HG03354 (cell line): ENCODE data around the gene CCM2L.
A peak's percentile ranks its signal among the peaks of the same experiment; 100 is the strongest.
"Not testable (repeated sequence)": the region's sequence is repeated elsewhere in the genome, so short reads cannot be mapped to it uniquely, and the experiment has no call there.

ENCODE experiments used
- ATAC-seq: cut with Tn5 transposase; IDR thresholded peaks from one replicate; pipeline ENCODE4 v1.9.1; 2021; ENCODE audit warnings: mild to moderate bottlenecking; ENCODE audit not compliant: unreplicated experiment, poor library complexity, severe bottlenecking

Gene CCM2L

GRCh38 chr20:32021091-32021490 lies 10.9 kb downstream of the CCM2L start:
- ATAC-seq = no peak

GRCh38 chr20:32024683-32025295 lies 14.6 kb downstream of the CCM2L start:
- no peak for ATAC-seq

- ATAC-seq = no peak
Observed at GRCh38 chr20:32027643-32028042, 17.4 kb downstream of the CCM2L start.

GRCh38 chr20:32028647-32029372 lies 18.6 kb downstream of the CCM2L start:
- ATAC-seq = no peak

GRCh38 chr20:32029561-32029960 lies 19.3 kb downstream of the CCM2L start:
- ATAC-seq = no peak

- ATAC-seq = peak; percentile 49
Observed at GRCh38 chr20:32031007-32031958, 21.0 kb downstream of the CCM2L start.

GRCh38 chr20:32033316-32033715 lies 23.1 kb downstream of the CCM2L start:
- ATAC-seq = no peak

GRCh38 chr20:32033721-32034120 lies 23.5 kb downstream of the CCM2L start:
- ATAC-seq = not testable (repeated sequence)

GRCh38 chr20:32034581-32035425 lies 24.6 kb downstream of the CCM2L start:
- ATAC-seq = no peak

GRCh38 chr20:32035426-32035779 lies 25.2 kb downstream of the CCM2L start:
- no peak for ATAC-seq

- ATAC-seq = no peak
Observed at GRCh38 chr20:32036252-32036651, 26.0 kb downstream of the CCM2L start.

- no peak for ATAC-seq
Observed at GRCh38 chr20:32036716-32037485, 26.7 kb downstream of the CCM2L start.

- no peak for ATAC-seq
Observed at GRCh38 chr20:32037929-32038328, 27.7 kb downstream of the CCM2L start.

GRCh38 chr20:32040142-32040953 lies 30.1 kb downstream of the CCM2L start:
- ATAC-seq = peak; percentile 68

GRCh38 chr20:32045999-32046398 lies 35.8 kb downstream of the CCM2L start:
- ATAC-seq = no peak

- ATAC-seq = no peak
Observed at GRCh38 chr20:32050324-32050841, 40.1 kb downstream of the CCM2L start.

GRCh38 chr20:32050851-32051556 lies 40.8 kb downstream of the CCM2L start:
- ATAC-seq = no peak
